ENCODE measurements around the gene PTGDR2.
A peak's percentile ranks its signal among the peaks of the same experiment; 100 is the strongest.

PTGDR2 gene

GRCh38 chr11:60855726-60856633 lies at the start of gene PTGDR2:
Gene PTGDR2 (minus strand): TSS chr11:60855950. CDS start chr11:60853722, 2,228 bp downstream.
- DNase-seq, result peak; percentile 85

GRCh38 chr11:60905047-60905446 lies 49.3 kb upstream of the PTGDR2 start:
- peak; percentile 91 for DNase-seq

- DNase-seq, result no peak
These were observed 46.9 kb upstream of the PTGDR2 start for GRCh38 chr11:60902625-60903024.

- DNase-seq, result no peak
These were observed 45.1 kb upstream of the PTGDR2 start for GRCh38 chr11:60900673-60901404.

GRCh38 chr11:60899977-60900376 lies 44.2 kb upstream of the PTGDR2 start:
- no peak for DNase-seq

GRCh38 chr11:60899046-60899936 lies 43.5 kb upstream of the PTGDR2 start:
- peak; percentile 71 for DNase-seq

- DNase-seq, result no peak
These were observed 41.7 kb upstream of the PTGDR2 start for GRCh38 chr11:60897496-60897895.

- DNase-seq, result no peak
These were observed 39.9 kb upstream of the PTGDR2 start for GRCh38 chr11:60895687-60896086.

- peak; percentile 25 for DNase-seq
These were observed 35.5 kb upstream of the PTGDR2 start for GRCh38 chr11:60891103-60891741.

- DNase-seq, result no peak
These were observed 34.9 kb upstream of the PTGDR2 start for GRCh38 chr11:60890696-60891095.

- no peak for DNase-seq
These were observed 34.1 kb upstream of the PTGDR2 start for GRCh38 chr11:60889869-60890311.

- peak; percentile 82 for DNase-seq
These were observed 31.8 kb upstream of the PTGDR2 start for GRCh38 chr11:60887556-60887955.

GRCh38 chr11:60880643-60881282 lies 25.0 kb upstream of the PTGDR2 start:
- DNase-seq, result peak; percentile 56

GRCh38 chr11:60879971-60880588 lies 24.3 kb upstream of the PTGDR2 start:
- DNase-seq, result peak; percentile 60

GRCh38 chr11:60879104-60879503 lies 23.4 kb upstream of the PTGDR2 start:
- no peak for DNase-seq

GRCh38 chr11:60878245-60879101 lies 22.7 kb upstream of the PTGDR2 start:
- DNase-seq, result no peak

- DNase-seq, result no peak
These were observed 20.4 kb upstream of the PTGDR2 start for GRCh38 chr11:60876168-60876485.

GRCh38 chr11:60875366-60876167 lies 19.8 kb upstream of the PTGDR2 start:
- DNase-seq, result no peak

Data from NCI-H69 (cell line).